Stimulated activated naive CD4-positive, alpha-beta T cell (primary cell): ENCODE data around the gene SPEN.

Source experiments
- DNase-seq, 6 experiments: peaks; one replicate each; lab custom pipeline; 2025; lab: John Stamatoyannopoulos, UW

The SPEN gene

GRCh38 chr1:15852036-15852827 lies 4.7 kb downstream of the SPEN start:
- no peak for DNase-seq

- no peak for DNase-seq
These were observed 5.4 kb downstream of the SPEN start for GRCh38 chr1:15852828-15853302.

- no peak for DNase-seq
These were observed 9.4 kb downstream of the SPEN start for GRCh38 chr1:15856888-15857287.

- DNase-seq = no peak
These were observed 10.7 kb downstream of the SPEN start for GRCh38 chr1:15858069-15858670.

- DNase-seq = no peak
These were observed 11.3 kb downstream of the SPEN start for GRCh38 chr1:15858672-15859372.

- no peak for DNase-seq
These were observed 15.8 kb downstream of the SPEN start for GRCh38 chr1:15863156-15863901.

- DNase-seq = no peak
These were observed 19.3 kb downstream of the SPEN start for GRCh38 chr1:15866721-15867201.

- no peak for DNase-seq
These were observed 19.8 kb downstream of the SPEN start for GRCh38 chr1:15867288-15867687.

GRCh38 chr1:15869413-15869812 lies 21.9 kb downstream of the SPEN start:
- DNase-seq = no peak

GRCh38 chr1:15870421-15870820 lies 22.9 kb downstream of the SPEN start:
- no peak for DNase-seq

- DNase-seq = no peak
These were observed 27.0 kb downstream of the SPEN start for GRCh38 chr1:15874471-15874870.

GRCh38 chr1:15876357-15877055 lies 29.0 kb downstream of the SPEN start:
- DNase-seq = no peak

GRCh38 chr1:15881961-15882360 lies 34.5 kb downstream of the SPEN start:
- DNase-seq = no peak

- DNase-seq = no peak
These were observed 35.2 kb downstream of the SPEN start for GRCh38 chr1:15882665-15883064.

GRCh38 chr1:15883326-15883725 lies 35.8 kb downstream of the SPEN start:
- no peak for DNase-seq

- DNase-seq = no peak
These were observed 37.0 kb downstream of the SPEN start for GRCh38 chr1:15884477-15884876.

- DNase-seq = no peak
These were observed 37.8 kb downstream of the SPEN start for GRCh38 chr1:15885269-15885668.

- peak in 5 of 6 experiments; percentile 11 to 57 (median 14) for DNase-seq
These were observed 38.4 kb downstream of the SPEN start for GRCh38 chr1:15885701-15886610.

- DNase-seq = no peak
These were observed 39.2 kb downstream of the SPEN start for GRCh38 chr1:15886611-15887167.
